ENCODE results near the gene PDE8A. TPM values are rescaled to one million over a fixed set of nuclear protein-coding genes. Genes with fewer than 3 reads are reported as not detected.

Gene PDE8A, protein sequence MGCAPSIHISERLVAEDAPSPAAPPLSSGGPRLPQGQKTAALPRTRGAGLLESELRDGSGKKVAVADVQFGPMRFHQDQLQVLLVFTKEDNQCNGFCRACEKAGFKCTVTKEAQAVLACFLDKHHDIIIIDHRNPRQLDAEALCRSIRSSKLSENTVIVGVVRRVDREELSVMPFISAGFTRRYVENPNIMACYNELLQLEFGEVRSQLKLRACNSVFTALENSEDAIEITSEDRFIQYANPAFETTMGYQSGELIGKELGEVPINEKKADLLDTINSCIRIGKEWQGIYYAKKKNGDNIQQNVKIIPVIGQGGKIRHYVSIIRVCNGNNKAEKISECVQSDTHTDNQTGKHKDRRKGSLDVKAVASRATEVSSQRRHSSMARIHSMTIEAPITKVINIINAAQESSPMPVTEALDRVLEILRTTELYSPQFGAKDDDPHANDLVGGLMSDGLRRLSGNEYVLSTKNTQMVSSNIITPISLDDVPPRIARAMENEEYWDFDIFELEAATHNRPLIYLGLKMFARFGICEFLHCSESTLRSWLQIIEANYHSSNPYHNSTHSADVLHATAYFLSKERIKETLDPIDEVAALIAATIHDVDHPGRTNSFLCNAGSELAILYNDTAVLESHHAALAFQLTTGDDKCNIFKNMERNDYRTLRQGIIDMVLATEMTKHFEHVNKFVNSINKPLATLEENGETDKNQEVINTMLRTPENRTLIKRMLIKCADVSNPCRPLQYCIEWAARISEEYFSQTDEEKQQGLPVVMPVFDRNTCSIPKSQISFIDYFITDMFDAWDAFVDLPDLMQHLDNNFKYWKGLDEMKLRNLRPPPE
- 22.8 and 24.4 TPM in 2 replicates for total RNA-seq

DNA sequence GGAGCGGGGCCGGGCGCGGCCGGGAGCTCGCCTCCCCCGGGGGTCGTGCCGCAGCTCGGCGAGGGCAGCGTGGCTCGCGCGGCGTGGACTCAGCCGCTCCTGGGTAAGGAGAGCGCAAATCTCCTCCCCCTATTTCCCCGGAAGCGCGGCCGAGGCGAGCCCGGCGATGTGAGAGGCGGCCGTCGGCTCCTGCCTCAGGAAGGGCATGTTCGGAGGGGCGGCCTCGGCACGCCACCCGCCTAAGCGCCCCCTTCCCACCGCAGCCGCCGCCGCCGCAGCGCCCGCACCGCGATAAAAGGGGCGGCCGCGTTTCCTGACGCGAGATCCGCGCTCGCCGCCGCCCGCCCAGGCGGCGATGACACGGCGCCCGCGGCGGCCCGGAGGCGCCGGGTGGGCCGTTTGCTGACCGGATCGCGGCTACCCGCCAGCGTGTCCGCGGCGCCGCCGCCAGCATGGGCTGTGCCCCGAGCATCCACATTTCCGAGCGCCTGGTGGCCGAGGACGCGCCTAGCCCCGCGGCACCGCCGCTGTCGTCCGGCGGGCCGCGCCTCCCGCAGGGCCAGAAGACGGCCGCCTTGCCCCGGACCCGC, at the start of gene PDE8A:
PDE8A (plus strand) TSS at position 146 of the 590 bp plus-strand sequence; CDS start at position 453, 307 bp downstream.
- no peak for DNase-seq (ENCODE audit: low read depth, low spot score)

DNA sequence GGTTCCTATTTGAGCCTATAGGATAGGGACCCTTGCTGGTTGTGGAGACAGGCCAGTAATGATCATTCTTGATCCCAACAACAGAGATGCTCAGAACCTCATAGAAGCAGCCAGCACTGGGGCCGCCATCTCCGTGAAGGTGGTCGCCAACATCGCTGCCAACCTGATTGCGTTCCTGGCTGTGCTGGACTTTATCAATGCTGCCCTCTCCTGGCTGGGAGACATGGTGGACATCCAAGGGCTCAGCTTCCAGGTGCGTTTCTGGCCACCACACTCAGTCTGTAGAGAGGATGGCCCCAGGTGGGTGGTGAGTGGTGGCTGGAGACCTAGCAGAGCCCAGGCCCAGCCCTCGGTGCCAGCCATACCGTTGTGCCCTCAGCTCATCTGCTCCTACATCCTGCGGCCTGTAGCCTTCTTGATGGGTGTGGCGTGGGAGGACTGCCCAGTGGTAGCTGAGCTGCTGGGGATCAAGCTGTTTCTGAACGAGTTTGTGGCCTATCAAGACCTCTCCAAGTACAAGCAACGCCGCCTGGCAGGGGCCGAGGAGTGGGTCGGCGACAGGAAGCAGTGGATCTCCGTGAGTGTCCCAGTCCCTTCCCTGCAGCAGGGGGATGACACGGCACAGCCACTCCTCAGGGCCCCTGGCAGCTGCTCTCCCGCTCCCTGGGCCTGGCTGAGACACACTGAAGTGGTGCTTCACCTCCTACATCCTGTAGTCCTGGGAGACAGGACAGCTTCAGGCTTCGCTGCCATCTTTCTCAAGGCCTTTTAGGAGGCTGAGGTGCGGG, 46.5 kb upstream of the PDE8A start:
- no peak for DNase-seq (ENCODE audit: low read depth, low spot score)

DNA sequence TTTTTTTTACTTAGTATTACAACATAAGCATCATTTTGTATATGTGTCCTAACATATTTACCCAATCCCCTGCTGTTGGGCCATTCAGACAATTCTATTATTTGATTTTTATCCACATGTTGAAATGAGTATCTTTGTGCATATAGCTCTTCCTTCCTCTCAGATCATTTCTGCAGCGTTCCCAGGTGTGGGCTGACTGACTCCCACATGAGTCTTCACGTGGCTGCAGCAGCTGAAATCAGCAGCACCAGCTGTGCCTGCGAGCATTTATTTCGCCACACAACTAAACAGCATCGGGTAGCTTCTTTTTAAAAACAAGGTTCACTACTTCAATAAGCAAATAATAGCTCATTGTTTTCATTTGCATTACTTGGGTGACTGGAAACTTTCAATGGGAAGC, 44.5 kb upstream of the PDE8A start:
- DNase-seq (ENCODE audit: low read depth, low spot score) = no peak

DNA sequence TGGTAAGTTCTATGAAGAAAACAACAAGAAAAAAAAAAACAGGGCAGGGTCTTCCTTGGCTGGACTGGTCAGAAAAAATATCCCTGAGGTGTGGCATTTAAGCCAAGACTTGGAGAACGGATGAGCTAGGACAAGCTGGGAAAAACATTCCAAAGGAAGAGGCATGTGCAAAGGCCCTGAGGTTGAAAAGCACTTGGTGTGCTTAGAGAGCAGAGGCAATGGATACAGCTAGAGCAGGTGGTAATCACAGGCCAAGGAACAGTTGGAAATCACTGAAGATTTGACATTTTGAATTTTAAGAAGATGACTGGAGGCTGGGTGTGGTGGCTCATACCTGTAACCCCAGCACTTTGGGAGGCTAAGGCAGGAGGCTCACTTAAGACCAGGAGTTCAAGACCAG, 42.9 kb upstream of the PDE8A start:
- DNase-seq (ENCODE audit: low read depth, low spot score) = no peak

DNA sequence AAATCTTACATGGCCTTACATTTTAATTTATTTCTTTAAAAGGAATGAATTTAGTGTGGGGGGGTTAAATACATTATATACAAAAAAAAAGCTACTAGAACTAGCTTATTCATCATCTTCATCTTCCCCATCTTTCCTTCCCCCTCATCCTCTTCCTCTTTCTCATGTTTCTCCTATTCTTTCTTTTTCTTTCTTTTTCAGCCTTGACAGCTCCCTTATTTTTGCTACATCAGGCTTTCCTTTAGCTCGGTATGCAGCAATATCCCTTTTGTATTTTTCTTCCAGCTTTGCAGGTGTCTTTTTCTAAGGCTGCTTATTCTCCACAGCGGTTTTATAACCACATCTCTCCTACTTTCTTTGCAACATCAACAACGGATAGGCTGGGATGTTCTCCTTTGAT, 41.3 kb upstream of the PDE8A start:
- DNase-seq (ENCODE audit: low read depth, low spot score) = no peak

DNA sequence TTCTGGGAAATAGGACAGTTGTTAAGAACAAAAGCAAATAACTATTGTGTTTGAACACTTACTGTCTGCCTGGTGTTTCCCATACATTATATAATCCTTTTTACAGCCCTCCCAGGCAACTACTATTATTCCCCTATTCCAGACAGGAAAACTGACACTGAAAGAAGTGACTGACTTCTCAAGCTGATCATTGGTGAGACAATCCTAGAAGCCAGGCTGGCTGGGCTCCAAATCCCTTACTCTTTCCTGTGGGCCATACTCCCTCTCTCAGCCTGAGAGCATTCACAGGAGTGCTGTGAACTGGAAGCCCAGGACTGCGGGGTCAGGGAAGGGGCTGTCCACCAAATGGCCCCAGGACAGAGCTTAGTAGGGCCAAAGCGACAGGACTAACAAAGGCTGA, 39.2 kb upstream of the PDE8A start:
- DNase-seq (ENCODE audit: low read depth, low spot score) = no peak

DNA sequence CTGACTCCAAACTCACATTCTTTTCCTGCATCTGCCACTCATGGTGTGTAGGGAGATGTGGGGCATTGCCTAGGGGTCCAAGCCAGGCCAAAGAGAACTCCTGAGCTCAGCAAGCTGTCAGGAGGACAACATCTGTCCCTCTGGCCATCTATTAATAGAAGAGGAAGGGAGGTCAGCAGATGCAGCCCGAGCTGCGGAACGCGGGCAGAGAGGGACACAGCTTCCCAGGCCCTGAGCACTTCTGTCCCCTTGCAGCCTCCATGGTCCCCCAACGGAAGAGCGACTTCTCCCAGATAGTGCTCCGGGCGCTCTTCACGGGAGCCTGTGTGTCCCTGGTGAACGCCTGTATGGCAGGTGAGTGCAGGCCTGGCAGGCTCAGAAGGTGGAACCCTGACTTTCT, 37.3 kb upstream of the PDE8A start:
- no peak for DNase-seq (ENCODE audit: low read depth, low spot score)

DNA sequence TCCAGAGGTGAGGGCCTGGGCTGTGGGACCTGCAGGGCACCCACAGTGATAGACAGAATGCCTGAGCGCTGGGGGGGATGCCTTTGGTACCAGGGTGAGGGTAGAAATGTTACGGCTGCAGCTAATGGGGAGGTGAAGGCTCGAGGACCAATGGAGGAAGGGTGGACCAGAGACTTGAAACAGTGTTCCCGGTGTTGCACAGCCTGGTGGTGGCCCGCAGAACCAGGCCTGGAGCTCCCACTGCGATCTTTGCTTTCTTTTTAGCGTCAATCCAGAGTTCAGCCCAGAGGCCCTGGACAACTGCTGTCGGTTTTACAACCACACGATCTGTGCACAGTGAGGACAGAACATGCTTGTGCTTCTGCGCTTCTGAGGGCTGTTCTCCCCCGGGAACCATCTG, 36.8 kb upstream of the PDE8A start:
- DNase-seq (ENCODE audit: low read depth, low spot score) = no peak

DNA sequence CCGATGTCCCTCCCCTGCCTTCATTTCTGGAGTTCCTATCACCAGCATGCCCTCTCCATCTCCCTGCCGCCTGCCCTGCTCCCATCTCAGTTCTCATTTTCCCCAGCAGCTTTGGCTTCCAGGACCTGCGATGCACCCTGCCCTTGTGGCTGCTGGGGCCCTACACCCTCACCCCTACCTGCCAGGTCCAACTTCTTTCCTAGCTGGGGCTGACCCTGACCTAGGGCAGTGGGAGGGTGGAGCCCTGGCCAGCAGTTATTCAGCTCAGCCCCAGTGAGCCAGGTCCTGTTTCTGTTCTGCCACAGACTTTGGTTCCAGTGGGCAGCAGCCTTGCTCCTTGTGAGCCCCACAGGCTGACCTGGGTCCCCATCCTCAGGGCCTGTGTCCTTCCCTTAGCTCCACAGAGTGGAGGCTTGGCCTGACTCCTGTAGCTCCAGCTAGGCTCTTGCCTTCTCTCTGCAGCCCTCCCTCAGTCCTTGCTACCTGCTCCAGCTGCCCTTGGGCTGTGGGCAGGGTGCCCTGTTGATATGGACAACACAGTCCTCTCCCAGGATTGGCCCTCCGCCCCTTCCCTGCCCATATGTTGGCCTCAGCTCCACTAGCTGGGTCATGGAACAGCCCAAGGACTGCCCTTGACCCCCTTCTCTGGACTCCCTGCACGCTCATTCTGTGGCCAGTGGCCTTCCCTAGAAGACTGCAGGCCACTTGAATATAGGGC, 34.7 kb upstream of the PDE8A start:
- no peak for DNase-seq (ENCODE audit: low read depth, low spot score)

DNA sequence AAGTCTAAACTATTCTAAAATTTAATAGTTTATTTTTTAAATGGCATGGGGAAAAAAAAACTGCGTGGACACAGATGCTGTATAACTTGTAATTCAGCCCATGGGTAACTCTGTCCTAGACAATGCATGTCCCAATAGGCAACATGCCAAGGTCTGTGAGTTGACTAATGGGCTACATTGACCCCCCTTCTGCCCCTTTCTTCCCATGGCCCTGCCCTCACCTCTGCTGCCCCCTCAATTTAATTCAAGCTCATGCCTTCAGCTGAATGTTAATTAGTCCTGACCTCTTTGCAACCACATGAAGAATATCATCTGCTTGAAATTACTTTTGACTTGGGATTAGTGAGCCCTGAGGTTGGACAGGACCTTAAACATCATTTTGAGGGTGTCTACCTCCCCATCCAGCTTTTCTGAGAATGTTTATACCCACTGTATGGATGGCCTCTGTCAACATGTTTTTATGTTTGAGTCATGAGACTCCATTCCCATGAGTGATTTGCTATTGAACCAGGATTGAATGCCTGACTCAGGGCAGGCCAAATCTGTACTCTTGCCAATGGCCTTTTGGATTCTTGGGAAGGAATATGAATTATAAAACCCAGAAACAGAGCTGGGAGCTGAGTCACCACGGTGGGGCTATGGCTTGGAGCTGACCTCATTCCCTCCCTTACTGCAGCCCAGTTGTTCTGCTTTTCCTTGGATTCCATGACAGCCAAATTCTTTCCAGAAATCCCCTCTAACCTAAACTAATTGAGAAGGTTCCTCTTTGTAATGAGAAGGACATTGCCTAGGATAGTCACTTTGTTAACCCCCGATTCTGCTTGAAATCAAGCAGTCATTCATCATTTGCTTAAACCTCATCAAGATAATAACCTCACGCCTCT, 33.5 kb upstream of the PDE8A start:
- DNase-seq (ENCODE audit: low read depth, low spot score) = peak; percentile 48

DNA sequence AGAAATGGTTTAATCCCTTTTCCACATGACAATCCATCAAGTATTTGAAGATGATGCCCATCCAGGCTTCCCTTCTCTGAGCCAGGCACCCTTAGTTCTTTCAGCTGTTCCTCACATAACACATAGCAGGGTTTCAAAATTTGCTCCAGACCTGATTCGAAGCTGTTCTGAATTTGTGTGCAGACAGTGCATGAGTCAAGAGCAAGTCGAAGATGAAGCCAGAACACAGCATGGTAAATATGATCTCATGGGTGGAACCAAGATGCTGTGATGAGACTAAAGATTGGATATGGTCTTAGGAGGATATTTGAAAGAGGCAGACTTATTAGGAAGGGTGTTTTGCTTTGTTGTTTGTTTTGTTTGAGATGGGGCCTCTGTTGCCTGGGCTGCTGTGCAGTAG, 32.6 kb upstream of the PDE8A start:
- DNase-seq (ENCODE audit: low read depth, low spot score) = no peak

DNA sequence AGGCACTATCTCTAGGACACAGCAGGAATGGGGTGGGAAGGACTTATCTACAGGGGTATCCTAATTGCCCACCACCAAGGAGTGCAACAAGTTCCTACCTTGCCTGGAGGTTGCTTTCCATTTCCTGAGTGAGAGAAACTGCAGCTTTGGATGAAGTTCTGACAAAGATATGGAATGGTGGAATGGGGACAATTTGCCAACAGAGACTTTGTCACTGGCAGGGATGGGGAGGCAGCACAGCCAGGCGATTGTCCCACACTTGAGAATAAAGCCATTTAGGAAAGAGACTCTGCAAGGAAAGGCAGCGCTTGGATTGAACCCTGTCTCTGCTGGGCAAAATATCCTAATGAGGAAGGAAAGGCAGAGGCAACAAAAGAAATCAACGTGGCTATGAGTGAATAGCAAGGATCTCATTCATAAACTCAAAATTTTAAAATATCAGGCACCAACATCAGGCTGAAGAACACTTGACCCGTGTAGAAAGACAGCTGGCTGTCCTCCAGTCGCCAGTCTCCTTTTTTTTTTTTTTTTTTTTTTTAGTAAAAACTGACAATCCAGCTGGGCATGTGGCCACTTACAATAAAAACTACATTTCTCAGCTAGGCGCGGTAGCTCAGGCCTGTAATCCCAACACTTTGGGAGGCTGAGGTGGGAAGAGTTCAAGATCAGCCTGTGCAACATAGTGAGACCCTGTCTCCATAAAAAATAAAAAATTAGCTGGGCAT, 31.6 kb upstream of the PDE8A start:
- DNase-seq (ENCODE audit: low read depth, low spot score) = no peak

DNA sequence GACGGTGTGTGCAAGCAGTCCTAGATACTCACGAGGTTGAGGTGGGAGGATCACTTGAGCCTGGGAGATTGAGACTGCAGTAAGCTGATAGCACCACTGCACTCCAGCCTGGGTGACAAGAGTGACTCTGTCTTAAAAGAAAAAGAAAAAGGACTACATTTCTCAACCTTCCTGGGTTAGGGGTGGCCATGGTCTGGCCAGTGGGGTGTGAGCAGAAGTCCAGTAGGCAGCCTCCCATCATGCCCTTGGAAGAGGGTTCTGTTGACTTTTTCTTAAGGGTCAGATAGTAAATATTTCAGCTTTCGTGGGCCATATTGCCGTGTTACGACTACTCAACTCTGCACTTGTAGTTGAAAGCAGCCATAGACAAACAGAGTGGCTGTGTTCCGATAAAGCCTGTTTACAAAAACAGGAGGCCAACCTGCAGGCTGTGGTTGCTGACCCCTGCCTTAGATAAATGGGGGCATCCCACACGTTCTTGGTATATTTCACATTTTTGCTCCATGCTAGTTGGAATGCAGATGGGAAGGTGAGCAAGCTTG, 31.0 kb upstream of the PDE8A start:
- DNase-seq (ENCODE audit: low read depth, low spot score) = no peak

DNA sequence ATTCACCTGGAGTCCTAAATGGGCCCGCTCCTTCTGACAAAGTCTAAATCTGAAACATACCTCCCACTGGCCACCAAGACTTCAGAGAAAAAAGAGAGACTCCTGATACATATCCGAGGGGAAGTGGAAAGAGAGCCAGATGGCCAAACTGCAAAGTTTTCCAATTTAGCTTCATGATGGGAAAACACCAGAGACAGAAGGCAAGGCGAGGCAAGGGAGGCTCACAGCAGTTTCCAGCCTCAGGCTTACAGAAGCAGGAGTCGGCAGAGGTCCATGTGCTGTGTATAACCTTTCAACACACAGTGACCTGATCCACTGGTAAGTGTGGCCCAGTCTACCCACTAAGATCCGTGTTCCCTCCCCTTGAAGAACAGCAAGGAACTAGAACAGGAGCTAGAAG, 29.9 kb upstream of the PDE8A start:
- DNase-seq (ENCODE audit: low read depth, low spot score) = no peak

DNA sequence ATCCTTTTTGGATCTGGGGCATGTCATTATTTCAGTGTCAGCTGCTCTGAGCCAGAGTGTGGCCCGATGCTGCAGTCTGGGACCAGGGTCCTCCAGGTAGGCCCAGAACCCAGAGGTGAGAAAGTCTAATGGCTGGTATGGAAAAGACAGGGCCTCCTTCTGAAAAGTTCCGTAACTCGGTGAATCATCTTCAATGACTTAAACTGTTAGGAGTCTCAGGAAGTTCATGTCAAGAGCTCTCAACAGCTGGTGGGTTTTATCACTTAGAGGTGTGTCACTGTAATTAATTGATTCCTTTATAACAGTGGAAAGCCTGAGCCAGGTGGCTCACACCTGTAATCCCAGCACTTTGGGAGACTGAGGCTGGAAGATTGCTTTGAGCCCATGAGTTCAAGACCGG, 28.5 kb upstream of the PDE8A start:
- DNase-seq (ENCODE audit: low read depth, low spot score) = no peak

DNA sequence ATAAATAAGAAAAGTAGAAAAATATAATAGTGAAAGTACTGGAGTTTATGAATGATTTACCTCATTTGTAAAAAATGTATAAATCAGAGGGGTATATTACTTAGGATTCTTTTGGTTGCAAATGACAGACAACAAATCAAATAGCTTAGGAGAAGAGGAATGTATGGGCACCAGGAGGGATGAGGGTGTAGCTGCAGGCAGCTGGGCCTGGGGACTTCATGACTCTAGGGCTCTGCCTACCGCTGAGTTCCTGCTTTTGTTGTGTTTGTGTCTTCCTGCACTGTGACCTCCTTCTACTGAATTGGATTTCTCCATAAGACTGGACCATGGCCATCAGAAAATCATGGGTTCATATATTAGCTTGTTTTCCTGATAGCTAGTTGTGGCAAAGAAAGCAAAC, 27.9 kb upstream of the PDE8A start:
- no peak for DNase-seq (ENCODE audit: low read depth, low spot score)

DNA sequence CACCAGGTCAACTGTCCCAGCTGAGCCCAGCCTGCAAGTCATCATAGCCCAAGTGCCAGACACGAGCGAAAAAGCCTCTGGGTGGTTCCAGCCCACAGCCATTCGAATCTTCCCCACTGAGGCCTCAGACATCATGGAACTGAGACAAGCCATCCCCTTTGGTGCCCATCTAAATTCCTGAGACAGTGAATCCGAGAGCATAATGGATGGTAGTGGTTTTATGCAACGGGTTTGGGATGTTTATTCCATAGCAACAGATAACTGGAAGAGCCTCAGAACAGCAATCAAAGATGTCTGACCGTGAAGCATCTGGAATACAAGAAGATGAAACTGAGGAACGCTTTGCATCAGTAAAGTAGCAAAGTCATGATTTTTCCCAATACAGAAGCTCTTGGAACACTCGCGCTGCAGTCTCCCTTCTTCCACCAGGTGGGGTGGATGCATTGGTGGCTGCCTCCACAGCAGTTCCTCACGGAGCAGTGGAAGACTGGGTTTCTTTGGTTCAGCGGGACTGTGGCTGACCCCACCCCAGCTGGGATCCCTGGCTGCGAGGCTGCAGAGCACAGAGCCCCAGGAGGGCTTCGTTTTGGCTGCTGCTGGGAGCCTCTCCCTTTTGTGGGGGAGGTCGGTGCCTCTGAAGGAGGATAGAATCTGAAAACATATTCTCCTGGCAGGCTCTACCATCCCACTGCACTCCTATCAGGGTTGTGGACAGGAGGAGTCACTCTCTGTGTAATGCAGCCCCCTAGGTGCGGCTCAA, 26.4 kb upstream of the PDE8A start:
- DNase-seq (ENCODE audit: low read depth, low spot score) = peak; percentile 41

DNA sequence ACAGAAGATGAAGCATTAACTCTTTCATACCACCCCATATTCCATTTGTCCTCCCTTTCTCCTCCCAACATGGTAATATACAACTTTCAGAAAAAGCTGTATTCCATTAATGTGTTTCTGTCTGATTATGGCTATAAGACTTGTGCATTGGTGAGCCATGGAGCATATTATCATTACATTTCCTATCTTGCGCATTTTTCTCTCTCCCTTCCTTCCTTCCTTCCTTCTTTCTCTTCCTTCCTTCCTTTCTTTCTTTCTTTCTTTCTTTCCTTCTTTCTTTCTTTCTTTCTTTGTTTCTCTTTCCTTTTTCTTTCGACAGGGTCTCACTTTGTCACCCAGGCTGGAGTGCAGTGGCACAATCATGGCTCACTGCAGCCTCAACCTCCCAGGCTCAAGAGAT, 25.5 kb upstream of the PDE8A start:
- no peak for DNase-seq (ENCODE audit: low read depth, low spot score)

Data from pulmonary artery endothelial cell (primary cell).